ENCODE measurements around the gene CDC27.
"Not testable (repeated sequence)": the region's sequence is repeated elsewhere in the genome, so short reads cannot be mapped to it uniquely, and the experiment has no call there.

CDC27 gene

GRCh38 chr17:47159315-47159714 is 29.8 kb downstream of the CDC27 start:
- DNase-seq (ENCODE audit: low read depth) = no peak

GRCh38 chr17:47145351-47145750 is 43.7 kb downstream of the CDC27 start:
- DNase-seq (ENCODE audit: low read depth) = no peak
- H3K4me3 ChIP-seq (ENCODE audit: control insufficient read depth, low read depth, low read length) = no peak overlapping the region
- no peak for TF ChIP-seq CTCF (conservative IDR thresholded peaks at IDR 0.05; ENCODE audit: control insufficient read depth, insufficient read depth, low read depth, low read length)

More at GRCh38 chr17:47159315-47159714, 29.8 kb downstream of the CDC27 start:
- no peak for TF ChIP-seq CTCF (conservative IDR thresholded peaks at IDR 0.05; ENCODE audit: control insufficient read depth, insufficient read depth, low read depth, low read length)
- no peak overlapping the region for H3K4me3 ChIP-seq (ENCODE audit: control insufficient read depth, low read depth, low read length)

GRCh38 chr17:47135235-47135634 is 53.9 kb downstream of the CDC27 start:
- no peak for DNase-seq (ENCODE audit: low read depth)
- H3K4me3 ChIP-seq (ENCODE audit: control insufficient read depth, low read depth, low read length) = no peak overlapping the region
- no peak for TF ChIP-seq CTCF (conservative IDR thresholded peaks at IDR 0.05; ENCODE audit: control insufficient read depth, insufficient read depth, low read depth, low read length)

- not testable (repeated sequence) for DNase-seq (ENCODE audit: low read depth); H3K4me3 ChIP-seq (ENCODE audit: control insufficient read depth, low read depth, low read length)
Measured at GRCh38 chr17:47134354-47134753, 54.7 kb downstream of the CDC27 start.

GRCh38 chr17:47131761-47132160 is 57.3 kb downstream of the CDC27 start:
- no peak overlapping the region for H3K4me3 ChIP-seq (ENCODE audit: control insufficient read depth, low read depth, low read length)
- no peak for TF ChIP-seq CTCF (conservative IDR thresholded peaks at IDR 0.05; ENCODE audit: control insufficient read depth, insufficient read depth, low read depth, low read length)
- no peak for DNase-seq (ENCODE audit: low read depth)

GRCh38 chr17:47126835-47127234 is 62.3 kb downstream of the CDC27 start:
- H3K4me3 ChIP-seq (ENCODE audit: control insufficient read depth, low read depth, low read length); DNase-seq (ENCODE audit: low read depth): not testable (repeated sequence)

- not testable (repeated sequence) for DNase-seq (ENCODE audit: low read depth); H3K4me3 ChIP-seq (ENCODE audit: control insufficient read depth, low read depth, low read length)
Measured at GRCh38 chr17:47123262-47123661, 65.8 kb downstream of the CDC27 start.

GRCh38 chr17:47120521-47121095 is 68.5 kb downstream of the CDC27 start:
- DNase-seq (ENCODE audit: low read depth) = peak; percentile 75
- H3K4me3 ChIP-seq (ENCODE audit: control insufficient read depth, low read depth, low read length) = no peak overlapping the region
- no peak for TF ChIP-seq CTCF (conservative IDR thresholded peaks at IDR 0.05; ENCODE audit: control insufficient read depth, insufficient read depth, low read depth, low read length)
